ENCODE results near the gene CHPF.

CHPF gene

GRCh38 chr2:219509780-219510511 is 33.7 kb downstream of the CHPF start:
- peak; percentile 48 for DNase-seq

DNA sequence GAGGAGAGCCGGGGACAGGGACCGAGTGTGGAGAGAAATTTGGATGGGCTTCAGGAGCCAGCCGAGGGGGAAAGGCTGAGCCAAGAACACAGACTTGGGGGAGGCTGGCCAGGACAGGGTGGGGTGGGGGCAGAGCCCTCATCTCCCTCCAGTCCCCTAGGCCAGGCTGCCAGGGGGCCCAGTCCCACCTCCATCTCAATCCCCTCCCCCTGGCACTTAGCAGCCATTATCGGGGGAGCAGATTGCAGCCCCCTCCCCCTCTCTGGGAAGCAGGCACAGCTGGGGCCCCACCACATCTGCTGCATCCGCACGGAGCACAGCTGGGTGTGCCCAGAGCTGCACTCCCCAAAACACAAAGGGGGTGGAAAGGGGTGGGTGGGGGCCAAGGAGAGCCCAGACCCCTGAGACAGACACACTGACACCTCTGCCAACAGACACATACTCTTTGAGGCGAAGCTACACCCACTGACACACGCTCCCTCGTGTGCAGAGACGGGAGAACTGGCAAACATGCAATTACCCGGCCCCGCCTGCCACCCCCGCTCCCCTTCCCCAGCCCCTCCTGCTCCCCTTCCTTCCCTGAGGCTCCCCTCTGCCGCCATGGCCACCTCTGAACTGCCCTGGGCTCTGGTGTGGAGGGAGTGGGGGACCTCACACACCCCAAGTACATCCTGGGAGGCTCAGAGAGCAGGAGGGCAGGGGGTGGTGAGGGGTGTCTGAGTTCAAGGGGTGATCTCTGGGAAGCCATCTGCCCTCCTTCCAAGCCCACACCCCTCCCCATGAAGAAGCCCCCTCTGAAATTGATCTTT is 34.4 kb downstream of the CHPF start:
- no peak for DNase-seq

GRCh38 chr2:219508444-219508734 is 35.2 kb downstream of the CHPF start:
- DNase-seq = no peak

GRCh38 chr2:219507581-219508443 is 35.8 kb downstream of the CHPF start:
- no peak for DNase-seq

- DNase-seq = no peak
These were observed 36.6 kb downstream of the CHPF start for GRCh38 chr2:219506802-219507526.

GRCh38 chr2:219506153-219506801 is 37.3 kb downstream of the CHPF start:
- DNase-seq = no peak

DNA sequence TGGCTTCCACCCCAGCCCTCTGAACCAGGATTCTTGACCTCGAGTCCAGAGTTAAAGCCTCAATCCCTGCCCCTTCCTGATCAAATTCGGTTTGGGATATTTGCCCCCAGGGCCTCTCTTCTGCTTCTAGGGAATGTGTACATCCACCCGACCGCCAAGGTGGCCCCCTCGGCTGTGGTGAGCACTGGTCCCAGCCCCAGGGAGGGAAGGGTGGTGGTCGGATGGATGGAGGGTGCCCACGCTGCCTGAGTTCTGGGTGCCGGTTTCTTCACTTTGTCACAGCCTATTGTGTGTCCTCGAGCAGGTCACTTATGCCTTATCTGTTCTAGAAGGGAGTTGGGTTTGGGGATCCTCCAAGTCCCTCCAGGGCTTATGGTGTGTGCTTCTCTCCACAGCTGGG is 38.0 kb downstream of the CHPF start:
- no peak for DNase-seq

DNA sequence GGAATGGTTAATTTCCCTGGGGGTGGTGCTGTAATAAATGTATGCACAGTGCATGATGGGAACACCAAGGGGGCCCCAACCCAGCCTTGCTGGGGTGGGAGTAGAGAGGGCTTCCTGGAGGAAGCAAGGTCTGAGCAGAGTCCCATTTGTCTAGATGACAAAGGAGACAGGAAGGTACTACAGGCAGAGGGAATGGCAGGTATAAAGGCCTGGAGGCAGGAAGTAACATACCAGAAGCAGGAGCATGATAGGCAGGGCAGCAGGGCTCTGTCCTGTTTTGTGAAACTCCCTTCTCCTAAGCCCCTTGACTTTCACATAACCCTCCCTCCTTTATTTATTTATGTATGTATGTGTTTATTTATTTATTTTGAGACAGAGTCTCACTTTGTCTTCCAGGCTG is 41.0 kb downstream of the CHPF start:
- DNase-seq = no peak

- DNase-seq = no peak
These were observed 41.8 kb downstream of the CHPF start for GRCh38 chr2:219501849-219502248.

- DNase-seq = peak; percentile 69
These were observed 43.5 kb downstream of the CHPF start for GRCh38 chr2:219500135-219500534.

DNA sequence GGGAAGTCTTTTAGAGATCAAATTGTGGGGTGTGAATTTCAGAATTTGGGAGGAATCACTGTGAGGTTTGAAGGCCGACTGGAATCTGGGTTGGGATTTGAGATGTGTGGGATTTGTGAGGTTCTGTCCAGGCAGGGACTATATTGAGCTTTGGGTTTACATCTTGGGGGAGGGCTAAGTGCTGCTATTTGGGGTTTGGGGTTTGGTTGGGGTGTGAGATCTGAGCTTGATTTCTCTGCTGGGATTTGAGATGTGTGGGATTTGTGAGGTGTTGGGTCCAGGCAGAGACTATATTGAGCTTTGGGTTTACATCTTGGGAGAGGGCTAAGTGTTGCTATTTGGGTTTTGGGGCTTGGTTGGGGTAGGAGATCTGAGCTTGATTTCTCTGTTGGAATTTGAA is 44.1 kb downstream of the CHPF start:
- no peak for DNase-seq

GRCh38 chr2:219499058-219499307 is 44.6 kb downstream of the CHPF start:
- DNase-seq = no peak

- peak; percentile 99 for DNase-seq
These were observed 45.1 kb downstream of the CHPF start, which contains the start of gene GMPPA for GRCh38 chr2:219498280-219499057. Gene GMPPA (plus strand): TSS chr2:219498891. CDS start chr2:219499976, 1,085 bp downstream.

DNA sequence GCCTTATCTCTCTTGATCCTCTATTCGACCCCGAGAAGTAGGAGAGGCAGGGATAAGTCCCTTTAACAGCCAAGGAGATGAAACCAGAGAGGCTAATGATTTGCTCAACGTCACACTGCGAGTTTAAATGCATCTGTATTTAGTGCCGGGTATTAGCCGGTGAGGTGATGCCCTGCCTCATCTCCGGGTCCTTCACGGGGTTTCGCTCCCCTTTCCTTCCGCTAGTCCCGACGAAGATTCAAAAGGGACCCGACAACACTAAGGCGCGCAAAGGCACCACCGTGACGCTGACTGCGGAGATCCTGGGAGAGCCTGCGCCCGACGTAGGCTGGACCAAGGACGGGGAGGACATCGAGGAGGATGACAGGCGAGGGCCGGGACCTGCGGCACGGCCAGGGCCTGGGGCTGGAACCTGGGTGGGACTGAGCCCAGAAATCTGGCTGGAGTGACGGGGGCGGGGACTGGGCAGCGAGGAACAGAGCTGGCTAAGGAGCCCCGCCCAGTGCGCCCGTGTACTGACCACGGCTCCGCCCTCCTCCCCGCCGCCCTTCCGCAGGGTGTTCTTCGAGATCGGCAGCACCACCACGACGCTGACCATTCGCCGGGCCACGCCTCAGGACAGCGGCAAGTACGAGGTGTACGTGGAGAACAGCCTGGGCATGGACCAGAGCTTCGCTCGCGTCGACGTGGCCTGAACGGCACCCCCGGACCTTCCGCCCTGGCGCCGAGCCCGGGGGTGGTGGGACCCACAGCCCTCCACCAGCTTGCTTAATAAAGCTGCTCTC is 45.9 kb downstream of the CHPF start:
- peak; percentile 63 for DNase-seq

- DNase-seq = peak; percentile 17
These were observed 46.6 kb downstream of the CHPF start for GRCh38 chr2:219496825-219497494.

GRCh38 chr2:219496247-219496824 is 47.3 kb downstream of the CHPF start:
- DNase-seq = no peak

DNA sequence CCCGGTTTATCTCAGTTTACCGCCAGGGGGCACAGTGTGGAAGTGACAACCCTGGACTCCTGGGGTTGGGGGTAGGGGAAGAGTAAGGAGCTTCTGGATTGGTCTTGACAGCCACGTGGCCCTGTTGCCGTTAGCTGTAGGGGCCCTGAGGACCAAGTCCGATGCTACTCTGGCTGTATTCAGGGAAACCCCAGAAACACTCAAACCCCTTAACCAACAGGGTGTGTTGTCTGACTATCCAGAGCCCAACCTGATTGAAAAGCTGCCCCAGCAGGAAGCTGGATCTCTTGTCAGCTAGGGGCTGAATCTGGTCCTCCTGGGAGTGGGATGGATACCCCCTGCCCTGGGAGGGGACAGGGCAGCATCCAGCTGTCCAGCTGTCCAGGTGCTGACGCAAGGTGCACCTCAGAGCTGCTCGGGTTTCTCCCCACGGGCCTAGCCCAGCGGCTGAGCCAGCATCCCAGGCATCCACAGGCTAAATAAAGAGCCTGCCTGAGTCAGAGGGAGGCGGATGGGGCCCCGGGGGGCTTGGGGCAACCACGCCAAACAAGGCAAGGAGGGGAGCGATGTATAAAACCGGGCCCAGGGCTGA is 48.0 kb downstream of the CHPF start:
- DNase-seq = peak; percentile 84

DNA sequence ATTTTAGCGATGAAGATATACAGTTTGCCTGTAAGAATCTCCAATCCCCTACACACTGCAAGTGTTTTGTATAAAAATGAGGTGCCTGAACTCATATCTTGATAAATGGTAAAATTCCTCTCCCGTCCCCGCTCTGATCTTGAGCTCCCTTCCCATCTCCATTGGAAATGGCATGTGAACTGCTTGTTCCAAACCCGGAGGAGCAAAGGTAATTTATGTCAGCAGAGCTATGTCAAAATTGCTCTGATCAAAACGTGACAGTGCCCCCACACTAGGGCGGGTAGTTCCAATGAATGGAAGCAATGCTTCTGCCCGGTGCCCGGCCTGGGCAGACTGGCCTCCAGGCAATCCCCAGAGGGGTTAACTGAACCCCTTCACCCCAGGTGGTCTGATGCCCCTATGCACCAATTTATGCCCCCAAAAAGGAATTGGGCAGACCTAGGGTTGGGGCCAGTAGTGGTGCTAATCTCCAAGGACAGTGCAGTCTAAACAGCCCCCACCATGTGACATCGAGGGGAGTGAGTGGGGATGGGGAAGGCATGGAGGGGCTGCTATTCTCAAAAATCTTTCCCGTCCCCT is 48.6 kb downstream of the CHPF start:
- DNase-seq = no peak

GRCh38 chr2:219493086-219493485 is 50.5 kb downstream of the CHPF start:
- no peak for DNase-seq

Data from fibroblast of skin of right biceps (primary cell).